NCI-H446 treated with DMSO at 0.1 percent for 48 hours (cell line): Measurements from ENCODE around the gene CCL20.
"Not testable (repeated sequence)": the region's sequence is repeated elsewhere in the genome, so short reads cannot be mapped to it uniquely, and the experiment has no call there.

Experiments used
- DNase-seq: peaks from one replicate; lab custom pipeline; 2025; lab: John Stamatoyannopoulos, UW

CCL20 gene

DNA sequence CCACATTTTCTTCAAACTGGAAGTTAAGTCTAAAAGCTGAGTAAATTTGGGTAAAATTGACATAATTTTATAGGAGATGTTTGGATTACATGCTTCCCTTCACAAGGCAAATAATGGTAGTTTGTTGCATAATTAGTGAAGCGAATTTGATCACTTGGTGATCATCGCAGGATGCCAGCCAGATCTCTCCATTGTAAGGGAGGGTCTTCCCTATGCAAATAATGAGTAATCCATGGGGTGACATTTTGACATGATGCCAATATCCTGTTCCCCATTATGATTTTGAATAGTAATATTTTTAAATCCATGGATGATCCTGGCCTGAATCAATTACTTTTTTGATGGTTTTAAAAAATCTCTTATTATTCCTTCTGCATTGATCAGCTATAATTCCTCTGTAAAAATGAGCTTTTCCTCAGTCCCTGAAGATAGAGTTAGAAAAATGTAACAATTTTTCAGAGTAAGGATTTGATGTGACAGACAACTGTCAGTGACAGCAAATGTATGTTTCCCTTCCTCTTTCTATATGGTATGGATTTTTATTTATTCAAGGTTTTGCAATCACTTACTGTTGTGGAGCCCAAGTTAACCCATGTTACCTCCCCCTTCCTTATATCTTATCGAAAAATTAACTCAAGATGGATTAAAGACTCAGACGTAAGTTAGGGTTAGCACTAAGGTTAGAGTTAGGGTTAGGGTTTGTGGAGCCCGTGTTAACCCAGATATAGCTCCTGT is 21.4 kb downstream of the CCL20 start:
- no peak for DNase-seq

DNA sequence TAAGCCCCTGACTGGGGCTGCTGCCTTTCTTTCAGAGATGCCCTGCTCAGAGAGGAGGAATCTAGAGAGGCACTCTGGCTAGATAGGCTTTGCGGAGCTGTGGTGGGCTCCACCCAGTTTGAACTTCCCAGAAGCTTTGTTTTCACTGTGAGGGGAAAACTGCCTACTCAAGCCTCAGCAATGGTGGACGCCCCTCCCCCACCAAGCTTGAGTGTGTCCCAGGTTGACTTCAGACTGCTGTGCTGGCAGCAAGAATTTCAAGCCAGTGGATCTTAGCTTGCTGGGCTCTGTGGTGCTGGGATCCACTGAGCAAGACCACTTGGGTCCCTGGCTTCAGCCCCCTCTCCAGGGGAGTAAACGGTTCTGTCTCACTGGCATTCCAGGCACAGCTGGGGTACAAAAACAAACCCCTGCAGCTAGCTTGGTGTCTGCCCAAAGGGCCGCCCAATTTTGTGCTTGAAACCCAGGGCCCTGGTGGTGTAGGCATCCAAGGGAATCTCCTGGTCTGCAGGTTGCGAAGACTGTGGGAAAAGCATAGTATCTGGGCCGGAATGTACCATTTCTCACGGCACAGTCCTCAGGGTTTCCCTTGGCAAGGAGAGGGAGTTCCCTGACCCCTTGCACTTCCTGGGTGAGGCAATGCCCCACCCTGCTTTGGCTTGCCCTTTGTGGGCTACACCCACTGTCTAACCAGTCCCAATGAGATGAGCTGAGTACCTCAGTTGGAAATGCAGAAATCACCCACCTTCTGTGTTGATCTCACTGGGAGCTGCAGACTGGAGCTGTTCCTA is 25.9 kb downstream of the CCL20 start:
- not testable (repeated sequence) for DNase-seq

DNA sequence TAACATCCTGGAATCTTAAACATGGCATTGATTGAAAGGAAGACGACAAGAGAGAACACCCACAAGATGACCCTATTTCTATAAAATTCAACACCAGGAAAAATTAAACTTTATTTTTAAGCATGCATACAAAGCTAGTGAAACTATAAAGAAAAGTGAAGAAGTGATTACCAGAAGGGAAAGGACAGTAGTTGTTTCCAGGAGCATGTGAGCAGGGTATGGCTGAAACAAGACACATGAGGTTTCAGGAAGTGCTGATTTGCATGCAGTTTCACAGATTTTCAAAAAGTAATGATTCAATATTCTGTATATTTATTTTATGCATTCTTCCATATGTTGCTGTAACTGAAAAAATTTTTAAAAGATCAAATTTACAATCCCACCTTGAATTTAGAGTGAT is 33.2 kb downstream of the CCL20 start:
- DNase-seq, result no peak

DNA sequence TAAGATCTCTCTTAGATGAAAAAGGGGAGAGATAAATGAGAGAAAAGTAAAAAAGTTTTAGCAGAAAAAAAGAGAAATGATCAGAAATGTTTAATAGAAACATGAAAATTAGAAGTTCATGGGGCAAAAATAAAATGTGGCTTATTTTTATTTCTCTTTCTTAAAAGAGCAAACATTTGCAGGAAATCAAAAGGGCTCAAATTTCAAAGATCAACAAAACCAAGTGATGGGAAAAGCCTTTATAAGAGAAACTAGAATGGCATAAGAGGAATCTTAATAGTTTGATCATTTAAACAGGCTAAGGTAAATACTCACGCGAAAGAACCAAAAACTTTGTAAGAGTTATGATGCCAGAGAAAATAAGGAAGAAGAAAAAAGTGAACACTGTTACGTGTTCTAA is 34.5 kb downstream of the CCL20 start:
- no peak for DNase-seq

DNA sequence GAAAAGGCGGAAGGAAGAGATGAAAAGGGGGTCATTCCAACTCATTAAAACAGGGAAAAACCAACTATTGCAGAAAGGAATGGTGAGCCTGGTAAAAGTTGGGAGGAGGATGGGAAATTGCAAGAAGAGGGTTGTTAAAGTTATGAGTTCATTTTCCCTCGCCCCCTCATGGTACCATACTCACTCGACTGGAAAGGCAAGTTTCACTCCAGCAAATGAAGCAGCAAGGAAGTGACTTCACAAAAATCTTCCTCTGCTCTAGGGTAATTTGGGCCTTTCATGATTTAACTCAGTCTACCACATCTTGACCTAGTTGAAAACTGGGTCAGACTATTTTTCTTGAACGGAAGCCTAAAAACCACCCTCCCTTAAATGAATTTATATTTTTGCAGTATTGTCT is 34.9 kb downstream of the CCL20 start:
- no peak for DNase-seq

DNA sequence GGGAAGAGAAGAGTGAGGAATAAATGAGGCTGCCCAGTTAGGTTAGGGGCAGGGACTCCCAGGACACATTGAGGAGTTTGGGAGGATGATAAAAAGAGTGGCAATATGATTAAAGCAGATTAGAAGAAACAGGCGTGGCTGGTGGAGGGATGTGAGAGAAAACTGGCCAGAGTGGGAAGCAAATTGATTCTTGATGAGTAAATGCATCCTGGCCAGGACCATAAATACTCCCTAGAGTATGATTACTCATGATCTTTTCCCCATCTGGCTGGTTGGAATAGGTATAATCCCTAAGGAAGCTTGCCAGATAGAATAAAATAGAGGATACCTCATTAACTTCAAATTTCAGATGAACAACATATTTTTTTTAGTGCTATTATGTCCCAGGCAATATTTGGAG is 36.3 kb downstream of the CCL20 start:
- DNase-seq, result no peak

DNA sequence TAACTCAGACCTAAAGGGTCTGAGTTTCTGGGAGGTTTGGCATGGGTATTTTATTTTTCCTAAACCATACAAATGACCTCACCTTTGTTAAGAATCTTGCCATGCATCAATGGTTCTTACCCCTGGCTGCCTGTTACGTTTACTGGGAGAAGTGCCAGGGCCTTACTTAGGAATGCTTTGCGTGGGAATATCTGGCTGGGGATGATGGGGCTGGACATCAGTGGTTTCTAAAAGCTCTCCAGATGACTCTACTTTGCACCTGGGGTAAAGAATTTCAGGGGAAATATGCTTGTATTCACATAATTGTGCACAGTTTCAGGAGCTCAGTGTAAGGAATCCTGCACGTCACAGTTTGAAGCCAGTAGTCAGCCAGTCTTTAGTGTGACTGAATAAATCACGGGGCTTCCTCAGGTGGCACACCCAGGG is 39.6 kb downstream of the CCL20 start:
- no peak for DNase-seq

DNA sequence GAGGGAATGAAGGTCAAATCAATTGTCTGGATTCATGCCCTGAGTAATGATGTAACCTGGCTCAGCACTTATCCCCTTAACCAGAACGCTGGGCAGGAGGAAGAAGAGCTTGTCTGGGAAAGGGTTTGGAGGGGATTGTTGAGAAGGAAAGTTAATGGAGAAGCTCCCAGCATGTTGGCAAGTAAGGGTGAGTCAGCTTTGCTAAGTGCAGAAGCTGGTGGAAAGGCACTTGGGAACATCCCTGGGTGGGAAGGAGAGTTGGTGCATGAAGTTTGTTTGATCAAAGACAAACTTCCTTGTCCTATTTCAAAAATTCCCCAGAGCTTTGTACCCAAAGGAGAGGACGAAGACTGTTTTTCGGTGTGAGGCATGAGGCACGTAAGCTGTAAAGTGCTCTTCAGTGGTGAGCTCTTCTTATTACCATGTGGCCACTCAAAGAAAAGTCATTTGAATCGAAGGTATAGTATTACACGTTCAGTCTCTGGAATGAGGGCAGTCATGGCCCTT is 40.2 kb downstream of the CCL20 start:
- no peak for DNase-seq

DNA sequence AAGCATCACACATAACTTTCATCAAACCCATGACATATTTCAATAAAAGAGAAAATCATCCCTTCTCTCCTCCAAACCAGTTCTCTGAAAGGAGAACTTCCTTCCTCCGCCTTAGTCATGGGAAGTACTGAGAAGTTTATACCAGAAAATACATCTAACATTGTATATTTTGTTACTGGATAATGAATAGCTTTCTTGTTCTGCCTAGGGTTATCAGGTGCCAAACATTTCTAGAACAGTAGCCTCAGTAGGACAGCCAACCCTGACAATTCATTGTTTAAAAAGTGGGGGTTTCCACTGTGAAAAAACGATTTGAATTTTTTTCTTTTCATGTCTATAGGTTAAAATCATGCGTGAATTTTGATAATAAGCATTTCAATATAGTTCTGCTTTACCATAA is 41.8 kb downstream of the CCL20 start:
- no peak for DNase-seq

DNA sequence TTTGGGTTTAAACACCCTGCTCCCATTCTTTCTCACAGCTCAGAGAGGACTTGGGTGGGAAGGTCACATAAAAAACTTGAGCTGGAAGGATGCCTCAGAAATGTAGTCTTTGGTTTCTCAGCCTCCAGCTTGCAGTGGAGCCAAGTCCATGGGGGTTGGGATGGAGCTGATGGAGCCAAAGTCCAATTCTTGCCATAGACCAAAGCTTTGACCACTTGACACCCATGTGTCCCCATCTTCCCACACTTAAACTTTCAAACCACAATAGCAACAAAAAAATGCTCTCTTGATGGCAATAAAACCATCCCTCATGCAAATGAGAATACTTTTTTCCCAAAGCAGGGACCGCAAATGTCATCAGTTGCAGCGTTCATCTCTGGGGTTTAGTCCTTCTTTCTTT is 43.1 kb downstream of the CCL20 start:
- DNase-seq, result no peak

DNA sequence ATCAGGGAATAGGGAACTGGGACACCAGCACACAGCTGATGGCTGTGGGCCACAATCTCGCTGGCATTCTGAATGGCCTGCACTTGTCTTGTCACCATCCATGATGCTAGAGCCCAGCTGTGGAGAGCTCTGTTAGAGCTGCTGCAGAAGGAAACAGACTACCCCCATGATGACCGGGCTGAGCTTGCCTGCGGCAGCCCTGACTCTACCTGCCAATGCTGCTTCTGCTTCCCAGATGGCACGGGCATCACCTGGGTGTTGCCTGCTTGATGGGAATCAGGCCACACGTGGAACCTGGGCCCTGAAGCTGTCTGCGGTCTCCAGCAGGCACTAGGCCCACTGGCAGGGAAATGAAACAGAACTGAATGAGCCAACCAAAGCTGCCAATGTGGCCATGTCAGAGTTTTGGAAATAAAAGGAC is 46.6 kb downstream of the CCL20 start:
- no peak for DNase-seq

DNA sequence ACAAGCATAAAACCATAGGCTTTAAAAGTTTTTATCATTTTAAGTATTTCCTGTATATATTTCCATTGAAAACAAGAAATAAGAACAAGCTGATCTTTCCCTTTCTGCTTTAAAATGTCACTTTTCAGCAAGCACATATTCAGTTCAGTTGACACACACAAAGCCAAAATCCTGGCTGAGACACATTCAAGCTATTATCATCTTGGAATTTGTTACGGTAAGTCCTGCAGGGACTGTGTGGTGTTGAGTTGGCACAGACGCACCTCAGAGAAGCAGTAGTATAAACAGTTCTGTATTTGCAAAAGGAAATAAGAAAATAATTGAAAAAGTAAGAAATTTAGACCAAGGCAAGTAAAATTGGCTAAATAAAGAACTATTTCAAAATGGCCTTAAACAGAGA is 47.4 kb downstream of the CCL20 start:
- DNase-seq, result no peak

DNA sequence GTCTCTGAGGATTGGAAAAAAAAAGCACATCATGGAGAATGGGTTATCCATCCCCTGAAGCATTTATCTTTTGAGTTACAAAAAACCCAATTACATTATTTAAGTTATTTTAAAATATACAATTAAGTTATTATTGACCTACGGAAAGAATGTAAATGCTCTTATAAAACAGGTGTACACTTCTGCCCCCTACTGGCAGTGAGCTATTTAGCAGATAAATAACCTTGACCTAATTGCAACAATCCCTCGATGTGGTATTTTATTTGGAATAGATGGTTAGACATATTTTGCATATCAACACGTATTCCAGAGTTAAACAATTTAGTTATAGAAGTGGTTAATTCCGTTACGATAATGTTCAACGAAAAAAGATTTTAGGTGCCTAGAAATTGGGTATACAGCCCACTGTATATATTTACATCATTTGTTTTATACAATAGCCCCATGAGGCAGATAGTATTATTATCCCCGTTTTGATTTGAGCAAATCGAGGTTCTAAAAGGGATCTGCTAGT is 48.6 kb downstream of the CCL20 start:
- no peak for DNase-seq

DNA sequence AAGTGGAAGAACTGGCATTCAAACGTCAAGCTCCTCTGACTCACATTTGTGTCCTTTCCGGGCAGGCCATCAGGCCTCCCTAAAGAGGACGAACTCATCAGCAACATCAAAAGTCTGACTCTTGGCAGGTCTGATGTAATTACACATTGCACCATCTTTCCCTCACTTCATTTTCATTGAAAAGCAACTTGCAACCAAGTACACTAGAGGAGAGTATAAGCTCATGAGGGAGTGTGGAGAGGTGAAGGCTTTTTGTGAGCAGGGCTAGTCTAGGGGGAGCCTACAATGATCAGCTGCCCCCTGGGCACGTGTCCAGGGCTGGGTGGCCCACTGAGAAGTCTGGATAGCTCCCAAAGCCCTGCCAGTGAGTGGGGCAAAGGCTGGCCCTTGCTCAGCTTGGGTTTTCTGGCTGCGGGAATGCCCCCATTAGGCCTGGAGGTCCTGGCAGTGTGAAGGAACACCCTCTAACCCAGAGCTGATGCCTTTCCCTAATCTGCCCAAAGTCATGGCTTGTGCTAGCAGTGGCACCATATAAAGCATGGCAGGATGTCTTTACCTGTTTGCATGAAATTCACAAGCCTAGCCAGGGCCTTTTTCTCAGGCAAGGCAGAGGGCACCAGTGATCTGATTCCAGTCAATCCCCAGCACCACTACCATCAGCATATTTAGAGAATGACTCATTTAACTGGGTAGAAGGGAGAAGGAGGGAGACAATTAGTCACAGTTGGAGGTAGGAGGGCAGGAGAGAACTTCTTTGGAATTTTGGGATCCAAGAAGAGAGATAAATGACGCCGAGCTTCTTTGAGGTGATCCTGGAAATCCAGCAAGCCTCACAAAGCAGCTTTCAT is 49.3 kb downstream of the CCL20 start:
- no peak for DNase-seq

DNA sequence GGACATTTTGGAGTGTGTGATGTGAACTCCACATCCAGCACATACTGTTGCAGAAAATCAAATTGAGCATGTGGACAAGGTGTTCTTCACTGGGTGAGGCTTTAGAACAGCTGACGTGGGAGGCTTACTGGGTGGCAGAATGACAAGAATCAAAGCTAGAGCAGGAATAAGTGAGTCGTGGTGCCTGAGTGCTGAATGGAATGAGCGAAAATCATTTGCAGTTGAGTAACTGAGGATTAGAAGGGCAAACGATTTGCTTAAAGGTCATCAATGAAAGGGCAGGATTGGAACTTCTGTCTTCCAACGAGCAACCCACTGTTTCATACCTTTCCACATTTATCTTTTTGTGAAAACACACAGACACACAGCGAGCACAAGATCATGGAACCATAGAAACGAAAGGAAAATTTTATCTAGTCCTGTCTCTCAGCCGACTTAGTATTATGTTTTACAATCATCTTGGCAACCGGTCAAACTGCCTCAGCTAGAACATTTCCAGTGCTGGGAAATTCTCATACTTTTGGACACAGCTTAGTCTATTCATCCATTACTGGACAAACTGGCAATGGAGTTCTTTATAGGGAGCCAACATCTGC is 50.6 kb downstream of the CCL20 start:
- no peak for DNase-seq

DNA sequence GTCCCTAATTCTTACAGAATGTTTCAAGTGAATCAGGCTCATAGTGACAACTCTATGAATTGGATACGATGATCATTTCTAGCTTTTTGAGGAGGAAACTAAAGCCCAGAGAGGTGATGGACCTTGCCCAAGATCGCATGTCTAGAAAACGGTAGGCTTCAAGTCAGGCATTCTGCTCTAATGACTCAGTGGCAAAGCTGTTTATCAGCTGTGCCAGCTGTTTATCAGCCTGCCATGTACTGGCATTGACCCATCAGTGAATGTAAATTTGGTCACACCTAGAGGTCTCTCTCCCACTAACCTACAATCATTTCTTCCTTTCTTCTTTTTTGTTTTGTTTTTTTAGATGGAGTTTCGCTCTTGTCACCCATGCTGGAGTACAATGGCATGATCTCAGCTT is 51.6 kb downstream of the CCL20 start:
- DNase-seq, result no peak
